HepG2 (cell line): ENCODE data around the gene CD40. TPM values are rescaled to one million over a fixed set of nuclear protein-coding genes. Genes with fewer than 3 reads are reported as not detected.

Experiments
- ATAC-seq: fragments of 200-7000 bp; cut with Tn5 transposase; 3 replicates; pipeline ENCODE4 v1.9.1; 2020; ENCODE audit warnings: mild to moderate bottlenecking, moderate library complexity
- BruUV-seq: library from RNA; stranded (reverse); fragments of 400-500 nt; replicated peaks from 2 replicates; lab custom pipeline; 2021; lab: Mats Ljungman, UMichigan
- CTCF ChIA-PET: fragments of 300-600 bp; formaldehyde crosslinking; extraction: SDS; loops from one replicate; lab custom pipeline; 2021; ENCODE audit warnings: low total read pairs, inconsistent platforms, low intra/inter-chr PET ratio; lab: Yijun Ruan, JAX
- POLR2A ChIA-PET: fragments of 350-600 bp; sonication (Branson Sonifier 250); formaldehyde crosslinking; loops from one replicate; lab custom pipeline; 2020; ENCODE audit warnings: antibody characterized with exemption, inconsistent platforms; lab: Yijun Ruan, JAX
- DNase-seq: peaks from one replicate; pipeline ENCODE4 v3.0.0-alpha.2; 2015; ENCODE audit warnings: low spot score
- FAIRE-seq: peaks from 3 replicates; lab custom pipeline; 2011; peaks lifted over from hg19 to GRCh38; lab: Jason Lieb, UNC
- H2AFZ ChIP-seq: one replicate; pipeline ENCODE4 v1.6.1; 2011; ENCODE audit warnings: low read length, inconsistent platforms
- H3K27ac ChIP-seq: fragments of 300-600 bp; 3 replicates; pipeline ENCODE4 v1.8.0; 2011; ENCODE audit warnings: mixed run types, mild to moderate bottlenecking, mixed read lengths, low read length, inconsistent platforms; ENCODE audit not compliant: insufficient read depth; ENCODE audit errors: extremely low read length
- H3K27me3 ChIP-seq, 2 experiments: fragments of 200-600 bp in 1 of 2; 2 replicates in 1 of 2; 3 replicates in 1 of 2; pipeline versions ENCODE4 v1.6.0 to v1.8.0; 2011; ENCODE audit warnings: low read length in 2 of 2, mild to moderate bottlenecking in 2 of 2, moderate library complexity in 2 of 2, inconsistent platforms in 1 of 2; ENCODE audit not compliant: insufficient read depth in 2 of 2, control insufficient read depth in 1 of 2
- H3K36me3 ChIP-seq, 2 experiments: fragments of 200-600 bp in 1 of 2; replicated peaks in 1 of 2; 2 replicates in 1 of 2; 3 replicates in 1 of 2; pipeline versions ENCODE4 v1.5.1 to v1.8.0; 2011; ENCODE audit warnings: low read length in 2 of 2, inconsistent platforms in 1 of 2; ENCODE audit not compliant: insufficient read depth in 2 of 2, control insufficient read depth in 1 of 2
- H3K4me1 ChIP-seq: 2 replicates; pipeline ENCODE4 v1.5.1; 2012; ENCODE audit warnings: low read length, inconsistent platforms; ENCODE audit not compliant: insufficient read depth
- H3K4me2 ChIP-seq: 2 replicates; pipeline ENCODE4 v1.6.0; 2011; ENCODE audit warnings: low read depth, low read length, inconsistent platforms
- H3K4me3 ChIP-seq, 3 experiments: fragments of 200-600 bp in 1 of 3; sonication (generic), shearing (Covaris generic) in 1 of 3; replicated peaks in 1 of 3; 2 replicates each; pipeline ENCODE4 v1.5.1; 2011 to 2016; ENCODE audit warnings: low read length in 3 of 3, inconsistent platforms in 2 of 3, low read depth in 2 of 3, mild to moderate bottlenecking in 2 of 3, control low read depth in 1 of 3, mixed read lengths in 1 of 3; ENCODE audit not compliant: insufficient read depth in 1 of 3
- H3K79me2 ChIP-seq: one replicate; pipeline ENCODE4 v1.6.1; 2011; ENCODE audit warnings: low read length, inconsistent platforms; ENCODE audit not compliant: insufficient read depth
- H3K9ac ChIP-seq: 2 replicates; pipeline ENCODE4 v1.6.0; 2011; ENCODE audit warnings: mild to moderate bottlenecking, low read depth, low read length, inconsistent platforms; ENCODE audit not compliant: insufficient read depth
- H3K9me3 ChIP-seq: 2 replicates; pipeline ENCODE4 v1.5.1; 2012; ENCODE audit warnings: mild to moderate bottlenecking, low read length
- H4K20me1 ChIP-seq: 2 replicates; pipeline ENCODE4 v1.6.0; 2011; ENCODE audit warnings: inconsistent platforms, mild to moderate bottlenecking, low read length, moderate library complexity; ENCODE audit not compliant: insufficient read depth
- ATM ChIP-seq: fragments of 450-650 bp; IDR thresholded peaks from 2 replicates; pipeline ENCODE4 v1.7.1; 2017; ENCODE audit warnings: mild to moderate bottlenecking, borderline replicate concordance
- CEBPG ChIP-seq: IDR thresholded peaks from 2 replicates; pipeline ENCODE4 v1.6.1; 2016
- FOXA1 ChIP-seq, 2 experiments: fragments of 450-650 bp in 1 of 2; sonication (generic) in 1 of 2; formaldehyde crosslinking in 1 of 2; IDR thresholded peaks; 2 replicates each; pipeline versions ENCODE4 v1.4.0 to v1.6.1; 2016 to 2020; ENCODE audit warnings: missing genetic modification reagents in 1 of 2
- GMEB1 ChIP-seq: sonication (generic); formaldehyde crosslinking; IDR thresholded peaks from 2 replicates; pipeline ENCODE4 v1.5.1; 2020; ENCODE audit warnings: missing genetic modification reagents, mild to moderate bottlenecking, borderline replicate concordance
- ZBTB40 ChIP-seq, 2 experiments: fragments of 450-650 bp in 1 of 2; sonication (generic) in 1 of 2; formaldehyde crosslinking in 1 of 2; IDR thresholded peaks; 2 replicates each; pipeline versions ENCODE4 v1.6.1 to v1.8.0; 2016 to 2022; ENCODE audit warnings: antibody characterized with exemption in 1 of 2, mild to moderate bottlenecking in 1 of 2, missing genetic modification reagents in 1 of 2
- WGBS: methylation state at CpG from one replicate; pipeline ENCODE4 v1.1.6; 2017; ENCODE audit warnings: low lambda C conversion rate; 5-methylcytosine and 5-hydroxymethylcytosine counted together
- in situ Hi-C: cut with HindIII; loops from 2 replicates; pipeline ENCODE4 v1.10.0; 2017; ENCODE audit warnings: low pct_unique_long_range_greater_than_20kb; ENCODE audit not compliant: extremely low pct_ligation_motif_present
- intact Hi-C: fragments of 100-400 bp; cut with micrococcal nuclease; formaldehyde crosslinking; loops from one replicate; pipeline ENCODE4 v1.10.0; 2022; ENCODE audit not compliant: unreplicated experiment
- polyA plus RNA-seq, 8 experiments: library from polyadenylated mRNA; depleted of rRNA in 3 of 8; stranded (reverse) in 7 of 8; unstranded in 1 of 8; fragments of >200 nt; fragmentation: Illumina TruSeq in 4 of 8; extraction: Trizol in 4 of 8; gene quantifications; 2 replicates each; pipeline versions ENCODE4 v1.2.1 to v1.2.3, GENCODE V29; 2011 to 2016; ENCODE audit warnings: low read depth in 4 of 8, missing spikeins in 1 of 8, mixed read lengths in 1 of 8; ENCODE audit not compliant: insufficient read depth in 1 of 8
- total RNA-seq, 5 experiments: library from RNA; depleted of rRNA; stranded (reverse); fragments of >200 nt; fragmentation: Illumina TruSeq; extraction: Trizol; gene quantifications; 2 replicates each; pipeline ENCODE4 v1.2.3, GENCODE V29; 2016; ENCODE audit warnings: low read depth in 1 of 5

Gene CD40
- total and polyA plus RNA-seq, 2 of the 13 experiments (the other 11 are each of a cell fraction or from before 2014, with no cell fraction given) = 4.6 to 13.4 TPM

- H3K4me3 ChIP-seq = no peak overlapping the region
- no peaks in the 10 kb centered on the region for H3K79me2 ChIP-seq
- intact Hi-C loops = no loop called here
- no peak overlapping the region for H3K9ac ChIP-seq
- FAIRE-seq (no peak), ATAC-seq (no peak), DNase-seq (no peak)
- TF ChIP-seq CEBPG (no peak), ATM (0 out of 2 replicates have a peak, but pooled peaks have one; percentile 42), ZBTB40 (IDR thresholded peaks at IDR 0.05) (0 out of 2 replicates have a peak, but pooled peaks have one; percentile 16), ZBTB40 (CRISPR knock-in tag; IDR thresholded peaks at IDR 0.05) (no peak), FOXA1 (IDR thresholded peaks at IDR 0.05) (peak; percentile 15; the same call in 1 of the 2 replicates), FOXA1 (CRISPR knock-in tag; IDR thresholded peaks at IDR 0.05) (no peak), GMEB1 (no peak)
- H3K4me1 ChIP-seq = no peaks in the 10 kb centered on the region
- 2% methylated on average over 2 of the region's 2 CpGs for WGBS
- no peaks in the 10 kb centered on the region for H3K36me3 ChIP-seq
- ChIA-PET POLR2A (no interaction called here), CTCF (no interaction called here)
- peaks cover 10 to 54% of the 10 kb centered on the region in 2 experiments; a peak in 4 of 5 replicates for H3K27me3 ChIP-seq
- BruUV-seq = no TSS peak
- no peak overlapping the region for H3K4me2 ChIP-seq
- H3K9me3 ChIP-seq = no peaks in the 10 kb centered on the region
- no peaks in the 10 kb centered on the region; the same call in 1 of the 2 replicates for H4K20me1 ChIP-seq
- no peak overlapping the region for H3K27ac ChIP-seq
- H2AFZ ChIP-seq = no peak overlapping the region
- in situ Hi-C loops = loop anchor here (10.0 kb wide), 1 partner anchor 147 kb away; the partner anchor contains the start of gene SLC12A5
Measured at GRCh38 chr20:46171476-46171875, 53.4 kb downstream of the CD40 start.
